Endometrium (tissue), 2 donors: ENCODE measurements around the gene MALT1.
"Not testable (repeated sequence)": the region's sequence is repeated elsewhere in the genome, so short reads cannot be mapped to it uniquely, and the experiment has no call there.

Experiments used
- FAIRE-seq: peaks from 2 replicates; lab custom pipeline; 2012; peaks lifted over from hg19 to GRCh38; lab: Jason Lieb, UNC
- donor health status: control.
- donor health status: control.

Gene MALT1, protein sequence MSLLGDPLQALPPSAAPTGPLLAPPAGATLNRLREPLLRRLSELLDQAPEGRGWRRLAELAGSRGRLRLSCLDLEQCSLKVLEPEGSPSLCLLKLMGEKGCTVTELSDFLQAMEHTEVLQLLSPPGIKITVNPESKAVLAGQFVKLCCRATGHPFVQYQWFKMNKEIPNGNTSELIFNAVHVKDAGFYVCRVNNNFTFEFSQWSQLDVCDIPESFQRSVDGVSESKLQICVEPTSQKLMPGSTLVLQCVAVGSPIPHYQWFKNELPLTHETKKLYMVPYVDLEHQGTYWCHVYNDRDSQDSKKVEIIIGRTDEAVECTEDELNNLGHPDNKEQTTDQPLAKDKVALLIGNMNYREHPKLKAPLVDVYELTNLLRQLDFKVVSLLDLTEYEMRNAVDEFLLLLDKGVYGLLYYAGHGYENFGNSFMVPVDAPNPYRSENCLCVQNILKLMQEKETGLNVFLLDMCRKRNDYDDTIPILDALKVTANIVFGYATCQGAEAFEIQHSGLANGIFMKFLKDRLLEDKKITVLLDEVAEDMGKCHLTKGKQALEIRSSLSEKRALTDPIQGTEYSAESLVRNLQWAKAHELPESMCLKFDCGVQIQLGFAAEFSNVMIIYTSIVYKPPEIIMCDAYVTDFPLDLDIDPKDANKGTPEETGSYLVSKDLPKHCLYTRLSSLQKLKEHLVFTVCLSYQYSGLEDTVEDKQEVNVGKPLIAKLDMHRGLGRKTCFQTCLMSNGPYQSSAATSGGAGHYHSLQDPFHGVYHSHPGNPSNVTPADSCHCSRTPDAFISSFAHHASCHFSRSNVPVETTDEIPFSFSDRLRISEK

GRCh38 chr18:58671111-58671631 lies at the start of gene MALT1:
MALT1 (plus strand) TSS chr18:58671465; CDS start chr18:58671644, 179 bp downstream.
- FAIRE-seq = no peak

DNA sequence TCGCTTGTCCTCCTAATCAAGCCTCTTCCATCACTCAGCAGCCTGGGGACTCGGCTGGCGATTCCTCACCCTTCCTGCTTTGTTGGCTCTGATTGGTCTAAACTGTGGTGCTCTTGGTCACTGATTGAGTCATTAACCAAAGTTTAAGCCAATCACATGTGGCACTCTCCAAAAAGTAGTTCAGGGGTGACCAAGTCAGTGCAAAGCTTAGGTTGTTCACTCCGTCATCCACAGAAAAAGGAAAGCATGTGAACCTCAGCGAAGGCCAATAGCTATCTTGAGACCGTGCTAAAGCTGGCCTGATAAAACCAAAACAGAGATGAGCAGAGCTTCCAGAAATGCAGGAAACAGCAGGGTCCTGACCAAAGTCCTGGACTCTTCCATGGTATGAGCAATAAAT lies 47.3 kb upstream of the MALT1 start:
- no peak for FAIRE-seq

- no peak for FAIRE-seq
Observed at GRCh38 chr18:58625839-58626238, 45.4 kb upstream of the MALT1 start.

DNA sequence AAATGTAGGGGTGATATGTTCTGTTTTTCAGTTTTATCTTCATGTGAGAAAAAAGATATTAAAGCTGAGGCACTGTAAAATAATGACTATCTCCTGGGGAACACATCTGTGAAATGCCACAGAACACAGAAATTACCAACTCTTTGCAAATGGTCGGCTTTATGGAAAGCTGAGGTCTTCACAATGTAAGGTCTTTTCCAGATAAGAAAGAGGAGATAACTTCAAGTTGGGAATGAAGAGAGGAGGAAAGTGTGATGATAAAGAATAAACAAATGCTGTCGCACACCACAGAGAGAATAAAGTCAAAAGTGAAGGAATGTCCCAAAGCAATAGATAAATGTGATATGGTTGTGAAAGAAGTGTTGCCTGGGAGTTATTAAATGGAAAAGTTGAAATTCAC lies 41.2 kb upstream of the MALT1 start:
- no peak for FAIRE-seq

DNA sequence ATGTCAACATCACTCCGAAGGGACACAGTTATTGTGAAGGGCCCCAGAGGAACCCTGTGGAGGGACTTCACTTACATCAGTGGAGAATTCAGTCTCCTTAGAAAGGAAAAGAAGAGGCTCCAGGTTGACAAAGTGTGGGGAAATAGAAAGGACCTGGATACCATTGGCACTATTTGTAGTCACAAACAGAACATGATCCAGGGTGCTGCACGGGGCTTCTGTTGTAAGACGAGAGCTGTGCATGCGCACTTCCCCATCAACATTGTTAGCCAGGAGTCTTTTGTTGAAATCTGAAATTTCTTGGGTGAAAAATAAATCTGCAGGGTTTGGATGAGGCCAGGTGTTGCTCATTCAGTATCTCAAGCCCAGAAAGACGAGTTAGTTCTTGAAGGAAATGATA lies 40.0 kb upstream of the MALT1 start:
- FAIRE-seq = no peak

- no peak for FAIRE-seq
Observed at GRCh38 chr18:58632552-58632951, 38.7 kb upstream of the MALT1 start.

DNA sequence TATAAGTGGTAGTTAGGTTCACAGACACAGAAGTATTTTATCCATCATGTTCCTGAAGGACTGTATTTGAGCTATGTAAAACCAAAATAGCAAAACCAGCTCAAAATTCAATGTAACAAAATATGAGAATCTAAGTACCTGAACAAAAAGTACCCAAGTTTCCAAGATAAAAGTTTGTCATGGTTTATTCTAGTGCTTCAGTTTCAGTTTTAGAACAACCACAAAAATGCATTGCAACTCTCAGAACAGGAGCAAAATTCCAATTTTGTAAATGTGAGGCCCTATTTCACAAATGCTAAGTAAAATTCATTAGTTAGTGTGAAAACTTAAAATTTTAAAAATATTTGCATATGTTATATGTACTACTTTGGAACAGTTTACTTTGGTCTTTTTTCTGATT lies 37.4 kb upstream of the MALT1 start:
- FAIRE-seq = no peak

GRCh38 chr18:58635891-58636290 lies 35.4 kb upstream of the MALT1 start:
- no peak for FAIRE-seq

DNA sequence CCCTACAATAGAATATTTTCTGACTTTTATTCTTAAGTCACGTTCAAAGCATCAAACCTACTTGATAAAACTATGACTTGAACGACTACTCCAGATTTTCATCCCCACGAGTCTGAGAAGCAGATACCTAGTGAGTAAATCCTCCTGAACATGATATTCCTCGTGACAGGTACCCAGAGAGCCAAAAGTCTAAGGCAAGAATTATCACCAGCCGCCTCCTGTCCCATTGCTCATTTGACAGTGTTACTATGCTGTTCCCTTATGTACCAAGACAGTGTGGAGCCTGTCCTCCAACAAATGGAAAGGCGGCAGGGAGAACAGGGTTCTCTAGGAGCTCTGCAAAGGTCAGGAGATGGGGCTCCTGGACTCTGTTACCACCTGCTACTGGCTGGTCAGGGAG lies 34.1 kb upstream of the MALT1 start:
- FAIRE-seq = no peak

DNA sequence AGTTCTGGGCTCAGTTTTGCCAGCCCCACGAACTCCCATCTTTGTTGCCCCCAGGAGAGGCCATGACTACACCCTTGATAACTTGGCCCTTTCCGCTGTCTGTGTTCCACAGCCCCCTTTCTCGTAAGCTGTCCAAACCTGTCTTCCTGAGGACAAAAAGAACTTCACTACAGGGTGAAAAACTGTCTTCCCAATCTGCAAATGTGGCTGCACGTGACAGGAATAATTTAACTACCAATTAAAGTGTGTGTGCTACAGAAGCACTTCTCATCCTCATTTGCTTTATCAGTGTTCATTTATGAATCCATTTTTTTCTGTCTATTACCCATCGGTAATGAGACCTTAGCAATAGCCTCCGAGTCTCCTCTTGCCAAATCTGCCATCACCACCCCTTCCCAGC lies 33.3 kb upstream of the MALT1 start:
- no peak for FAIRE-seq

- FAIRE-seq = no peak
Observed at GRCh38 chr18:58638441-58638840, 32.8 kb upstream of the MALT1 start.

- FAIRE-seq = no peak
Observed at GRCh38 chr18:58639237-58639636, 32.0 kb upstream of the MALT1 start.

DNA sequence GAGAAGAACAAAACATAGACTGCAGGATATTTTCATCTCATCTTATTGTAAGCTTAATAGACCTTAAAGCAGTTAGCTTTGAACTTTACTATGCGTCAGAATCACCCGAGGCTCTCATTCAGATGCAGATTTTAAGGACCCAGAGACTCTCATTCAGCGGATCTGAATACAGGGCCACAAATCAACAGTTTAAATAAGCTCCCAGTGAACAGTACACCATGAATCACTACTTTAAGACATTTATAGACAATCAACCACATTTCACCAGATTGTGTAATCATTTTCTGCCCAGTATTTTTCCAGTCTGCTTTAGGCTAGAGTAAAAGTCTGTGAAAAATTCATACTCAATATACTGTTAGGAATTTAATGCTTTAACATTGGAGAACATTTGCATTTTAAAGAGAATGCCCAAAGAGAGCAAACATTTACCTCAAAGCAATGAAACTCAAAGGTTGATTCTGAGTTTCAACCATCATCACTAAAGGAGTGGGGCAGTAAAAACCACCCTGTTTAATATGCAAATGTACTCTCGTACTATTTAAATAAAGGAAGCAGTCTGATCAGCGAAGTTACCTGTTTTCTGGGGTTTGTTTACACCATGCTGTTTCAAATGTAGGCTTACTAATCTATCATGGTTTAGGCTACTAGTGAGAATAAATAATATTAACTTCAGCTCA lies 31.4 kb upstream of the MALT1 start:
- FAIRE-seq = no peak

DNA sequence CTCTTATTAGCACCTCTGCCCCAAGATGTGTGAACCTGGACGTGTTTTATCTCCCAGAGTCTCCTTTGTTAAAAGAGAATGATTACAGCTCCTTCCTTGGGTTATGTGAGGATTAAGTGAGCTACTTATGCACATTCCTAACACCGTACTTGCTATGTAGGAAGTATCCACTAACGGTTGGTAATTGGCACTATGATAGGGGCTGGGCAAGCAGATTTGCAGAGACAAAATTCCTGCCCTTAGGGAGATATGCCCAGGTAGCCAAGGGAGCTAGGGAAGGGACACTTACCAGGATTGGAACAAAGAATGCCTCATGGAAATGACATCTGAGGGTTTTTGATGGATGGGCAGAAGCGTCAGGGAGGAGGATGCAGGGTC lies 30.8 kb upstream of the MALT1 start:
- no peak for FAIRE-seq

DNA sequence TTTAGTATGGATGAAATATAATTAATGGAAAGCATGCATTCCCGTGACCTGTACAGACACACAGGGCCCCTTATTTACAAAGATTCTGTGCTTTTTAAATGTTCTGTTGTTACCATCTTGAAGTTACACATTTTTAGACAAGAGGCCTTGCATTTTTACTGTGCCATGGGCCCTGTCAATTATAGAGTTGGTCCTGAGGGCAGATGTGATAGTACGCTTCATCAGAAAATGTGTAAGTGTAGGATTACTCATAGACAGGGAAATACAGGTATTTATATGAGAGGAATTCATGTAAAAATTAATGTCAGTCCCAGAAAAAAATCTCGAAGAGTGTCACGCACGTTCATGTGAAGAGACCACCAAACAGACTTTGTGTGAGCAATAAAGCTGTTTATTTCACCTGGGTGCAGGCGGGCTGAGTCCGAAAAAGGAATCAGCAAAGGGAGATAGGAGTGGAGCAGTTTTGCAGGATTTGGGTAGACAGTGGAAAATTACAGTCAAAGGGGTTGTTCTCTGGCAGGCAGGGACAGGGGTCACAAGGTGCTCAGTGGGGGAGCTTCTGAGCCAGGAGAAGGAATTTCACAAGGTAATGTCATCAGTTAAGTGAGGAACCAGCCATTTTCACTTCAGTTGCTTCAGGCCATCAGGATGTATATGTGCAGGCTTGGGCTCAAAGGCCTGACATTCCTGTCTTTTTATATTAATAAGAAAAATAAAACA lies 30.2 kb upstream of the MALT1 start:
- no peak for FAIRE-seq

DNA sequence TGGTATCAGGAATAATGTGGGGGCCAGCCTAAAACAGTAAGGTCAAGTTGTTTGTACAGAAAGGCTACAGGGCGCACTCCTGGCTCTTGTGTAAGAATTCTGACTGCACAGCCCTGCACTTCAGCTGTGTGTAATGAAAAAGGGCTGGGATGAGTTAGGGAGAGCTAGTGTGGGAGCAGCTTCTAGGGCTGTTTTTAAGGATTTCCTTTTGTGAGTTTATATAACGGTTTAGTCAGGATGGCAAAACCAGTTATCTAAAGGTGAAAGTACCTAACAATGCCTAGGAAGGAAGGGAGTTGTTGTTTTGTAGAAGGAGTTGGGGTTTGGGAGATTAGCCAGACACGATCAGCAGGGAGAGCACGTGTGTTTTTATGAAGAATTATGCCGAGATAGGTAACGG lies 27.7 kb upstream of the MALT1 start:
- FAIRE-seq = not testable (repeated sequence)

- FAIRE-seq = no peak
Observed at GRCh38 chr18:58645398-58645797, 25.9 kb upstream of the MALT1 start.

DNA sequence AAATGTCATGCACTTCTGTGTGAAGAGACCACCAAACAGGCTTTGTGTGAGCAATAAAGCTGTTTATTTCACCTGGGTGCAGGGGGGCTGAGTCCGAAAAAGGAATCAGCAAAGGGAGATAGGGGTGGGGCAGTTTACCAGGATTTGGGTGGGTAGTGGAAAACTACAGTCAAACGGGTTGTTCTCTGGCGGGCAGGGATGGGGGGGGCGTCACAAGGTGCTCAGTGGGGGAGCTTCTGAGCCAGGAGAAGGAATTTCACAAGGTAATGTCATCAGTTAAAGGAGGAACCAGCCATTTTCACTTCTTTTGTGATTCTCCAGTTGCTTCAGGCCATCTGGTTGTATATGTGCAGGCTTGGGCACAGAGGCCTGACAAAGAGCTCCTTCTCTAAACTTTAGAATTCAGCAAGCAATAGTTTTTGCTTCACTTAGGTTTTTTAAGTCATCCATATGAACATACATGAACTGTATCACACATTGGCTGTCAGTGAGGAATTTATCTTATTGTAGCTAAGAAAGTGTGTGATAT lies 24.9 kb upstream of the MALT1 start:
- FAIRE-seq = no peak

DNA sequence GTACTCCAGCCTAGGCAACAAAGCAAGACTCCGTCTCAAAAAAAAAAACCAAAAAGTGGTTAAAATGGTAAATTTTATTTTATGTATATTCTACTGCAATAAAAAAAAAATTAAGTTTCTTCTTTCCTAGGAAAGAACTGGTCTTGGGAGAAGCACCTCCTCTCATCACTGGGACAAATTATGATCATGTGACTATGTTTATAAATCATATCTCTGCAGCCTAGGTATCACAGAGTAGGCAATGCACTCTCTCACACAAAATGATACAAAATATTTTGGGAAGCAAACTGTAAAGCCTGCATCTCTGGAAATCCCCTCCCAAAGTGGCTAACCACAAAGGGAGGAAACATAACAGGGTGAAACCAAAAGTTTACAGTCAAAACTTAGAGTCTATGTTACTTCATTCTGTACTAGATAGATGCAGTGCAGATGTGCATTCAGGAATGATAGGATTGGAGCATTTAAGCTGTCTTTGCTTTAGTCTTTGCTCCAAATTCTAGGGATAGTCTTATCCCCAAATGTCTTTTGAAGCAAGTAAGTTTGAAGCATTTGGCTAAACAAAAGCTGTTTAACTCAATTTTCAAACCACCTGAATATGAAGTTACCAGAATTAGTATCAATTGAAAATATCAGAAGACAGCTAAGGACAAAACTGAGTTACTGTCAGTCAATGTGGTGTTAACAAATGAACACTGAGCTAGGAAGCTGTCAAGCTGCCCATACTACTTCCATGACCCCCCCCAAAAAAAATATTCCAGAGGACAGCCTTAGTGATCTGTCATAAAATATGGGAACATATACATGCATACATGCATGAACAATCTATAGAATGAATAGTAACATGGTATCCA lies 21.1 kb upstream of the MALT1 start:
- no peak for FAIRE-seq

GRCh38 chr18:58650830-58651229 lies 20.4 kb upstream of the MALT1 start:
- not testable (repeated sequence) for FAIRE-seq
